ENCODE data around the gene MTMR10. TPM values are rescaled to one million over a fixed set of nuclear protein-coding genes. Genes with fewer than 3 reads are reported as not detected.

The MTMR10 gene
- total RNA-seq, 1 experiment from 2014 or later, result 5.0 TPM

DNA sequence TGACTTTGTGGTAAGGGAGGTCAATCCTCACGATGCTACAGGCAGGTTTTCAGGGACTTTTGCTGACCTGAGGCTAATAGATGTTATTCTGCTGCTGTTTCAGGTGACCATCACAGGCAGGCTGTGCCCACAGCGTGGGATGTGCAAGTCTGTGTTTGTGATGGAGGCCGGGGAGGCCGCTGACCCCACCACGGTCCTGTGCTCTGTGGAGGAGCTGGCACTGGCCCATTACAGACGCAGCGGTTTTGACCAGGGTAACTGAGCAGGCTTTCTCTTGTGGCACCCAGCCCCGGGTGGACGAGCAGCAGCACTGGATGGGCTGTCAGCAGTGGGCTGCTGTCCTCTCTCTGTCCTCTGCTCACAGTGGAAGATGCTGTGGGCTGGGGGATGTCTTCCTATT, 65.7 kb downstream of the MTMR10 start:
- no peaks in the 10 kb centered on the region for H3K4me1 Mint-ChIP-seq (ENCODE audit: low read depth, unreplicated experiment)
- no peak overlapping the region for H3K27ac Mint-ChIP-seq (ENCODE audit: unreplicated experiment)
- CTCF ChIA-PET, result no interaction called here
- TF ChIP-seq CTCF (IDR thresholded peaks at IDR 0.05; ENCODE audit: unreplicated experiment), result no peak
- DNase-seq, result no peak
- H3K4me3 Mint-ChIP-seq (ENCODE audit: low read depth, unreplicated experiment), result no peak overlapping the region
- peaks cover 10% of the 10 kb centered on the region for H3K36me3 Mint-ChIP-seq (ENCODE audit: insufficient read depth, unreplicated experiment)
- intact Hi-C loops (cut with micrococcal nuclease; ENCODE audit: unreplicated experiment), result no loop called here
- H3K27me3 Mint-ChIP-seq (ENCODE audit: unreplicated experiment), result no peaks in the 10 kb centered on the region
- no peaks in the 10 kb centered on the region for H3K9me3 Mint-ChIP-seq (ENCODE audit: low read depth, unreplicated experiment)
- BruUV-seq (replicated peaks), result no TSS peak

DNA sequence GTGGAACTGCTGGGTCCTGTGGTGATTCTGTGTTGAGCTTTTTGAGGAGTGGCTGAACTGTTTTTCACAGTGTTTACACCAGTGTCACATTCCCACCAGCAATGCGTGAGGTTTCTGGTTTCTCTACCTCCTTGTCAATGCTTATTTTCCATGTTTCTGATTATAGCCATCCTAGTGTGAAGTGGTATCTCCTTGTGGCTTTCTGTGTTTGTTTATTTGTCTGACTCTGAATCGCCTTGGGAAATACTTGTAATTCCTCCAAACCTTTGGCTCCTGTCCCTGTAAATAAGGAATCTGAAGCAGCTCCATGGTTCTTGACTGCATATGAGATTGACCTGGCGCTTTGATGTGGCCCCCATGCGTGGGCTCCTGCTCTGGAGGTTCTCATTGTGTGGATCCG, 67.1 kb downstream of the MTMR10 start:
- no peak for TF ChIP-seq CTCF (IDR thresholded peaks at IDR 0.05; ENCODE audit: unreplicated experiment)
- CTCF ChIA-PET, result interaction anchor here (0.7 kb wide), 1 partner anchor 169 kb away, joined by 3 read pairs; no protein-coding TSS in a partner anchor
- no peaks in the 10 kb centered on the region for H3K4me1 Mint-ChIP-seq (ENCODE audit: low read depth, unreplicated experiment)
- intact Hi-C loops (cut with micrococcal nuclease; ENCODE audit: unreplicated experiment), result no loop called here
- no peak overlapping the region for H3K27ac Mint-ChIP-seq (ENCODE audit: unreplicated experiment)
- no peaks in the 10 kb centered on the region for H3K9me3 Mint-ChIP-seq (ENCODE audit: low read depth, unreplicated experiment)
- no peak for DNase-seq
- no peak overlapping the region for H3K4me3 Mint-ChIP-seq (ENCODE audit: low read depth, unreplicated experiment)
- BruUV-seq (replicated peaks), result no TSS peak
- peaks cover 13% of the 10 kb centered on the region for H3K36me3 Mint-ChIP-seq (ENCODE audit: insufficient read depth, unreplicated experiment)
- no peaks in the 10 kb centered on the region for H3K27me3 Mint-ChIP-seq (ENCODE audit: unreplicated experiment)

DNA sequence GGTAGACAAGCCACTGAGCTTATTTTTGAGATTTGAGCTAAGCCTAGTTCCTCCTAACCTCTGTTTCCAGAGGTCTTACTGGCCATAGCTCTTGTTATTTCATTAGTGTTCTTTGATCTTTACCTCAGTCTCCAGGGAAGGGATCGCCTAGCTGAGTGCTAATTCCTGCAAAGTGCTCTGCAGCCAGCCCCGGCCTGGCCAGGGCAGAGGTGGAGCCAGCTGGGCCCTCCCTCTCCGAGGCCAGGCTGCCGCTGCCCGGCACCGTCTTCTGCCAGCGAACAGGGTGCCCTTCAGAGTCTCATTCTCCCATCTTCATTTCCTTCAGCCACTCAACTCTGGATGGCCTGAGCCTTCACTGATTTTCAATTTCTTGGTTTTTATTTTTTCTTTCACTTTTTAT, 68.0 kb downstream of the MTMR10 start:
- Mint-ChIP-seq H3K4me1 (ENCODE audit: low read depth, unreplicated experiment) (no peaks in the 10 kb centered on the region), H3K36me3 (ENCODE audit: insufficient read depth, unreplicated experiment) (peaks cover 15% of the 10 kb centered on the region), H3K9me3 (ENCODE audit: low read depth, unreplicated experiment) (no peaks in the 10 kb centered on the region), H3K27me3 (ENCODE audit: unreplicated experiment) (no peaks in the 10 kb centered on the region), H3K4me3 (ENCODE audit: low read depth, unreplicated experiment) (no peak overlapping the region), H3K27ac (ENCODE audit: unreplicated experiment) (no peak overlapping the region)
- no peak for TF ChIP-seq CTCF (IDR thresholded peaks at IDR 0.05; ENCODE audit: unreplicated experiment)
- CTCF ChIA-PET, result no interaction called here
- DNase-seq, result no peak
- BruUV-seq (replicated peaks), result no TSS peak
- intact Hi-C loops (cut with micrococcal nuclease; ENCODE audit: unreplicated experiment), result no loop called here

- H3K27me3 Mint-ChIP-seq (ENCODE audit: unreplicated experiment), result no peaks in the 10 kb centered on the region
- no peak overlapping the region for H3K4me3 Mint-ChIP-seq (ENCODE audit: low read depth, unreplicated experiment)
- H3K9me3 Mint-ChIP-seq (ENCODE audit: low read depth, unreplicated experiment), result no peaks in the 10 kb centered on the region
- no peak for TF ChIP-seq CTCF (IDR thresholded peaks at IDR 0.05; ENCODE audit: unreplicated experiment)
- no peaks in the 10 kb centered on the region for H3K4me1 Mint-ChIP-seq (ENCODE audit: low read depth, unreplicated experiment)
- BruUV-seq (replicated peaks), result no TSS peak
- H3K36me3 Mint-ChIP-seq (ENCODE audit: insufficient read depth, unreplicated experiment), result peaks cover 10% of the 10 kb centered on the region
- no peak for DNase-seq
- CTCF ChIA-PET, result no interaction called here
- no peak overlapping the region for H3K27ac Mint-ChIP-seq (ENCODE audit: unreplicated experiment)
- intact Hi-C loops (cut with micrococcal nuclease; ENCODE audit: unreplicated experiment), result no loop called here
Observed at GRCh38 chr15:30922480-30923311, 68.7 kb downstream of the MTMR10 start.

All from Calu3 (cell line).